H1 (cell line): ENCODE data around the gene PTH1R. TPM values are rescaled to one million over a fixed set of nuclear protein-coding genes. Genes with fewer than 3 reads are reported as not detected.

ENCODE experiments used
- CTCF ChIA-PET: fragments of 300-600 bp; sonication (Branson Sonifier 250); formaldehyde crosslinking; loops from one replicate; lab custom pipeline; 2021; ENCODE audit not compliant: partially characterized antibody; lab: Charles Lee
- POLR2A ChIA-PET: fragments of 300-600 bp; sonication (Branson Sonifier 250); formaldehyde crosslinking; loops from one replicate; lab custom pipeline; 2021; ENCODE audit warnings: inconsistent platforms; ENCODE audit not compliant: partially characterized antibody; lab: Charles Lee
- DNase-seq, 2 experiments: peaks; one replicate each; pipeline versions ENCODE4 v3.0.0 to v3.0.0-alpha.2; 2010 to 2022; ENCODE audit warnings: low spot score in 2 of 2, low read depth in 1 of 2, mixed read lengths in 1 of 2
- FAIRE-seq: peaks from 2 replicates; lab custom pipeline; 2011; peaks lifted over from hg19 to GRCh38; lab: Jason Lieb, UNC
- H2AFZ ChIP-seq: 2 replicates; pipeline ENCODE4 v1.8.1; 2012; ENCODE audit warnings: low read length, inconsistent platforms
- H2AK5ac ChIP-seq: 2 replicates; pipeline ENCODE4 v1.6.1; 2013; ENCODE audit warnings: low read depth, low read length
- H2BK120ac ChIP-seq: replicated peaks from 2 replicates; pipeline ENCODE3; 2013; ENCODE audit warnings: low read depth, low read length, inconsistent platforms
- H2BK12ac ChIP-seq: 2 replicates; pipeline ENCODE4 v1.6.1; 2013; ENCODE audit warnings: low read depth, low read length
- H2BK15ac ChIP-seq: 2 replicates; pipeline ENCODE4 v1.6.1; 2013; ENCODE audit warnings: low read length
- H2BK20ac ChIP-seq: 2 replicates; pipeline ENCODE4 v1.6.1; 2013; ENCODE audit warnings: low read length
- H2BK5ac ChIP-seq: 2 replicates; pipeline ENCODE4 v1.6.1; 2013; ENCODE audit warnings: low read depth, low read length
- H3K14ac ChIP-seq: 2 replicates; pipeline ENCODE4 v1.6.1; 2013; ENCODE audit warnings: inconsistent platforms; ENCODE audit not compliant: insufficient read length
- H3K18ac ChIP-seq: 2 replicates; pipeline ENCODE4 v1.6.1; 2013; ENCODE audit warnings: low read length; ENCODE audit errors: extremely low read depth
- H3K23ac ChIP-seq: 2 replicates; pipeline ENCODE4 v1.6.1; 2013; ENCODE audit warnings: inconsistent platforms; ENCODE audit not compliant: insufficient read length
- H3K23me2 ChIP-seq: 2 replicates; pipeline ENCODE4 v1.6.1; 2013; ENCODE audit warnings: low read depth, low read length
- H3K27ac ChIP-seq: 2 replicates; pipeline ENCODE4 v1.6.1; 2011; ENCODE audit warnings: low read depth, low read length, inconsistent platforms
- H3K27me3 ChIP-seq, 4 experiments: replicated peaks in 1 of 4; 1 replicate in 1 of 4; 2 replicates in 3 of 4; pipeline versions ENCODE4 v1.6.1 to v1.8.1; 2011 to 2013; ENCODE audit warnings: low read length in 3 of 4, mild to moderate bottlenecking in 3 of 4, inconsistent platforms in 2 of 4, mixed read lengths in 2 of 4, moderate library complexity in 1 of 4; ENCODE audit not compliant: control insufficient read depth in 3 of 4, insufficient read depth in 3 of 4; ENCODE audit errors: extremely low read depth in 1 of 4
- H3K36me3 ChIP-seq, 4 experiments: 2 replicates each; pipeline versions ENCODE4 v1.6.1 to v1.8.1; 2011 to 2013; ENCODE audit warnings: mild to moderate bottlenecking in 4 of 4, low read length in 3 of 4, moderate library complexity in 2 of 4, control low read depth in 1 of 4, inconsistent platforms in 1 of 4; ENCODE audit not compliant: insufficient read depth in 4 of 4, control insufficient read depth in 2 of 4
- H3K4ac ChIP-seq: replicated peaks from 2 replicates; pipeline ENCODE3; 2013; ENCODE audit warnings: low read length, low read depth, mixed read lengths, inconsistent platforms; ENCODE audit not compliant: insufficient read length
- H3K4me1 ChIP-seq, 4 experiments: replicated peaks in 1 of 4; 1 replicate in 1 of 4; 2 replicates in 3 of 4; pipeline versions ENCODE4 v1.6.1 to v1.8.1; 2011 to 2013; ENCODE audit warnings: low read length in 3 of 4, inconsistent platforms in 2 of 4, mixed read lengths in 1 of 4; ENCODE audit not compliant: insufficient read depth in 4 of 4, control insufficient read depth in 3 of 4
- H3K4me2 ChIP-seq, 2 experiments: 2 replicates each; pipeline versions ENCODE4 v1.6.1 to v1.8.1; 2011 to 2013; ENCODE audit warnings: low read depth in 2 of 2, low read length in 2 of 2, control low read depth in 1 of 2, inconsistent platforms in 1 of 2, mild to moderate bottlenecking in 1 of 2; ENCODE audit not compliant: insufficient read depth in 1 of 2
- H3K4me3 ChIP-seq, 4 experiments: fragments of 200-600, 300-600 bp in 1 of 4; sonication (generic), shearing (Covaris generic), sonication (Bioruptor Twin) in 1 of 4; 2 replicates each; pipeline versions ENCODE4 v1.5.1 to v1.8.1; 2011 to 2016; ENCODE audit warnings: low read length in 4 of 4, low read depth in 3 of 4, control low read depth in 2 of 4, inconsistent platforms in 2 of 4, mild to moderate bottlenecking in 2 of 4, mixed read lengths in 1 of 4, moderate library complexity in 1 of 4; ENCODE audit not compliant: insufficient read depth in 2 of 4; ENCODE audit errors: extremely low read depth in 1 of 4
- H3K56ac ChIP-seq: replicated peaks from 2 replicates; pipeline ENCODE3; 2013; ENCODE audit warnings: low read depth, mild to moderate bottlenecking, mixed read lengths, low read length, inconsistent platforms; ENCODE audit not compliant: insufficient read length
- H3K79me1 ChIP-seq: 2 replicates; pipeline ENCODE4 v1.6.1; 2013; ENCODE audit warnings: low read depth, low read length, control low read depth
- H3K79me2 ChIP-seq, 2 experiments: 2 replicates each; pipeline versions ENCODE4 v1.6.1 to v1.8.1; 2012 to 2013; ENCODE audit warnings: low read length in 2 of 2, mild to moderate bottlenecking in 2 of 2, inconsistent platforms in 1 of 2; ENCODE audit not compliant: insufficient read depth in 2 of 2, control insufficient read depth in 1 of 2
- H3K9ac ChIP-seq, 4 experiments: replicated peaks in 1 of 4; 1 replicate in 1 of 4; 2 replicates in 3 of 4; pipeline versions ENCODE4 v1.6.1 to v1.8.1; 2011 to 2013; ENCODE audit warnings: low read depth in 3 of 4, low read length in 3 of 4, control low read depth in 2 of 4, mild to moderate bottlenecking in 2 of 4, moderate library complexity in 2 of 4, inconsistent platforms in 1 of 4; ENCODE audit errors: extremely low read depth in 1 of 4
- H3K9me3 ChIP-seq, 2 experiments: 2 replicates each; pipeline versions ENCODE4 v1.6.1 to v1.8.1; 2012 to 2013; ENCODE audit warnings: mild to moderate bottlenecking in 2 of 2, moderate library complexity in 2 of 2, control low read depth in 1 of 2, inconsistent platforms in 1 of 2, low read depth in 1 of 2, low read length in 1 of 2, mixed read lengths in 1 of 2; ENCODE audit not compliant: insufficient read depth in 2 of 2
- H4K20me1 ChIP-seq, 2 experiments: replicated peaks in 1 of 2; 2 replicates each; pipeline versions ENCODE3 to v1.8.1; 2011 to 2013; ENCODE audit warnings: inconsistent platforms in 2 of 2, low read length in 2 of 2, mild to moderate bottlenecking in 1 of 2; ENCODE audit not compliant: insufficient read depth in 2 of 2, control insufficient read depth in 1 of 2
- H4K5ac ChIP-seq: 2 replicates; pipeline ENCODE4 v1.6.1; 2013; ENCODE audit warnings: low read length, low read depth, mixed read lengths, inconsistent platforms; ENCODE audit not compliant: insufficient read length
- H4K8ac ChIP-seq: 2 replicates; pipeline ENCODE4 v1.8.0; 2013; ENCODE audit warnings: mild to moderate bottlenecking, moderate library complexity, low read length, inconsistent platforms; ENCODE audit not compliant: insufficient read depth; ENCODE audit errors: extremely low read depth
- H4K91ac ChIP-seq: replicated peaks from 2 replicates; pipeline ENCODE3; 2013; ENCODE audit warnings: low read length, mixed read lengths, inconsistent platforms; ENCODE audit not compliant: insufficient read length
- ASH2L ChIP-seq: fragments of 200-600, 300-600 bp; sonication (generic); IDR thresholded peaks from one replicate; pipeline ENCODE4 v1.7.1; 2017; ENCODE audit warnings: low read length
- CBX5 ChIP-seq: fragments of 300-800, 300-1000 bp; sonication (generic); IDR thresholded peaks from 2 replicates; pipeline ENCODE4 v1.7.1; 2016; ENCODE audit warnings: antibody characterized with exemption, low read length, low read depth
- CBX8 ChIP-seq: fragments of 300-800, 300-1000 bp; sonication (generic); IDR thresholded peaks from 2 replicates; pipeline ENCODE4 v1.7.1; 2016; ENCODE audit warnings: low read depth, low read length, borderline replicate concordance
- CREB1 ChIP-seq: IDR thresholded peaks from 2 replicates; pipeline ENCODE4 v1.6.1; 2012; ENCODE audit warnings: inconsistent platforms
- GABPA ChIP-seq: IDR thresholded peaks from 2 replicates; pipeline ENCODE4 v1.6.1; 2011; ENCODE audit warnings: mild to moderate bottlenecking, low read length, moderate library complexity, borderline replicate concordance; ENCODE audit not compliant: insufficient read depth
- GTF2F1 ChIP-seq: IDR thresholded peaks from 2 replicates; pipeline ENCODE4 v1.6.1; 2012; ENCODE audit warnings: low read depth, low read length, improper control_type of control experiment, borderline replicate concordance
- HDAC6 ChIP-seq: IDR thresholded peaks from one replicate; pipeline ENCODE4 v1.7.1; 2012; ENCODE audit warnings: low read depth, mild to moderate bottlenecking, inconsistent platforms, low read length, moderate library complexity
- JUN ChIP-seq: IDR thresholded peaks from 2 replicates; pipeline ENCODE4 v1.6.1; 2011; ENCODE audit warnings: low read depth, mild to moderate bottlenecking, improper control_type of control experiment, low read length
- POLR2A ChIP-seq, 2 experiments: IDR thresholded peaks; 1 replicate in 1 of 2; 2 replicates in 1 of 2; pipeline ENCODE4 v1.6.1; 2011; ENCODE audit warnings: low read depth in 2 of 2, low read length in 2 of 2, mild to moderate bottlenecking in 2 of 2; ENCODE audit errors: control extremely low read depth in 1 of 2
- POU5F1 ChIP-seq: IDR thresholded peaks from 2 replicates; pipeline ENCODE4 v1.6.1; 2011; ENCODE audit warnings: low read depth, mild to moderate bottlenecking, low read length, moderate library complexity
- RBBP5 ChIP-seq: IDR thresholded peaks from 2 replicates; pipeline ENCODE4 v1.7.1; 2012; ENCODE audit warnings: low read depth, mild to moderate bottlenecking, inconsistent platforms, low read length, moderate library complexity, borderline replicate concordance
- SIRT6 ChIP-seq: IDR thresholded peaks from one replicate; pipeline ENCODE4 v1.7.1; 2012; ENCODE audit warnings: low read length, inconsistent platforms
- SP4 ChIP-seq: IDR thresholded peaks from 2 replicates; pipeline ENCODE4 v1.6.1; 2012; ENCODE audit warnings: low read length, inconsistent platforms
- SRF ChIP-seq: IDR thresholded peaks from 2 replicates; pipeline ENCODE4 v1.6.1; 2011; ENCODE audit warnings: mild to moderate bottlenecking, low read depth, low read length, moderate library complexity
- WGBS, 2 experiments: shearing (Covaris generic) in 1 of 2; methylation state at CpG; one replicate each; pipeline versions ENCODE4 v1.1.6 to v1.1.7; 2013 to 2015; ENCODE audit warnings: low lambda C conversion rate in 2 of 2, mixed read lengths in 2 of 2, inconsistent platforms in 1 of 2, low coverage in 1 of 2, missing lambda C conversion rate in 1 of 2; ENCODE audit not compliant: insufficient replicate concordance in 2 of 2, insufficient coverage in 1 of 2, insufficient read length in 1 of 2; ENCODE audit errors: extremely low coverage in 1 of 2, missing lambda C conversion rate in 1 of 2; 5-methylcytosine and 5-hydroxymethylcytosine counted together
- polyA plus RNA-seq, 7 experiments: library from polyadenylated mRNA; depleted of rRNA in 3 of 7; stranded (reverse) in 5 of 7; unstranded in 2 of 7; fragments of >200 nt in 5 of 7; fragments of 200-250 nt in 2 of 7; gene quantifications; 1 replicate in 5 of 7; 2 replicates in 1 of 7; 4 replicates in 1 of 7; pipeline versions ENCODE4 v1.2.1 to v1.2.3, GENCODE V29; 2011 to 2013; ENCODE audit warnings: missing spikeins in 2 of 7, mixed read lengths in 2 of 7
- total RNA-seq: library from RNA; stranded (reverse); fragmentation: NEBNext Ultra II Directional; extraction: Animal tissue kit (Norgen Biotek cat#: 25700); gene quantifications from 2 replicates; pipeline ENCODE4 v1.2.1, GENCODE V29; 2021
- TF ChIP-seq, protein P1 (sequence below): IDR thresholded peaks from 2 replicates; pipeline ENCODE4 v1.6.1; 2012; ENCODE audit warnings: inconsistent platforms

PTH1R gene
- total and polyA plus RNA-seq, 2 of the 8 experiments (the other 6 are each of a cell fraction or from before 2014, with no cell fraction given), result 0.57 to 1.5 TPM

DNA sequence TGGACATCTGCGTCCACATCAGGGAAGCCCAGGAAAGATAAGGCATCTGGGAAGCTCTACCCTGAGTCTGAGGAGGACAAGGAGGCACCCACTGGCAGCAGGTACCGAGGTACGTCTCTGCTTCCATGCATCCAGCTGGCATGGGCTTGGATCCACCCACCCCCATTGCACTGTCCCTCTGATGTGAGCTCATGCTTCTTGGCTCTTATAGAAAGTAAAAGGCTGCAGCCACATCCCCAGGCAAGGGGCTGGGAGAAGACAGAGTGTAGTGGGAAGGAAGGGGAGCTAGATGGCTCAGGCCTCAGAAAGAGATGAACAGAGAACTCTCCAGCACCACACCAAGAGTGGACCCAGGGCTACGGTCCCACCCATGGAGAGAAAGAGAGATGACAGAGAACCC, 18.2 kb downstream of the PTH1R start:
- H3K9ac ChIP-seq, result no peak overlapping the region
- no peak overlapping the region for H2BK20ac ChIP-seq
- H3K27me3 ChIP-seq, result peaks cover 13 to 66% (median 49%) of the 10 kb centered on the region in 4 experiments
- no peak overlapping the region for H3K23ac ChIP-seq
- no peaks in the 10 kb centered on the region for H3K36me3 ChIP-seq
- H2BK120ac ChIP-seq, result no peak overlapping the region
- H2BK5ac ChIP-seq, result no peak overlapping the region
- no peak overlapping the region for H4K8ac ChIP-seq
- no peak overlapping the region for H2BK15ac ChIP-seq
- no peak overlapping the region for H3K4me3 ChIP-seq
- H2BK12ac ChIP-seq, result no peak overlapping the region
- no peak for DNase-seq
- no peak overlapping the region for H3K18ac ChIP-seq
- no peak overlapping the region for H3K56ac ChIP-seq
- no peak overlapping the region; the same call in 1 of the 2 replicates for H2AK5ac ChIP-seq
- WGBS, 2 experiments, result 95% methylated on average over 2 of the region's 4 CpGs; no CpG with 5 or more reads in 1 of the 2 experiments
- ChIA-PET CTCF (interaction anchor here (0.7 to 13.3 kb wide), 31 partner anchors 10 to 494 kb away, joined by 3 to 91 read pairs (median 5); partner anchors contain the start of genes MYL3, PRSS50, PTH1R and TMIE), POLR2A (interaction anchor here (0.7 to 0.8 kb wide), 2 partner anchors 29 to 113 kb away, joined by 3 read pairs; no protein-coding TSS in a partner anchor)
- peaks cover 4 to 18% (median 13%) of the 10 kb centered on the region in 4 experiments for H3K4me1 ChIP-seq
- no peaks in the 10 kb centered on the region for H3K79me2 ChIP-seq
- no peak overlapping the region for H3K27ac ChIP-seq
- H3K14ac ChIP-seq, result no peak overlapping the region
- H2AFZ ChIP-seq, result no peak overlapping the region
- H3K4me2 ChIP-seq, result no peak overlapping the region
- no peaks in the 10 kb centered on the region for H3K9me3 ChIP-seq
- H4K5ac ChIP-seq, result no peak overlapping the region
- H4K91ac ChIP-seq, result no peak overlapping the region
- no peak overlapping the region for H3K4ac ChIP-seq
- peaks cover 10% of the 10 kb centered on the region; the same call in 1 of the 2 replicates for H3K23me2 ChIP-seq
- peaks cover 0 to 7% of the 10 kb centered on the region in 2 experiments for H4K20me1 ChIP-seq
- no peak for FAIRE-seq
- H3K79me1 ChIP-seq, result no peaks in the 10 kb centered on the region
- no peak for TF ChIP-seq JUN
- no peak for TF ChIP-seq SP4
- TF ChIP-seq POU5F1, result no peak
- no peak for TF ChIP-seq POLR2A (IDR thresholded peaks at IDR 0.05; ENCODE audit: control extremely low read depth in 1 of 2, low read depth in 2 of 2, low read length in 2 of 2)
- no peak for TF ChIP-seq CBX5
- TF ChIP-seq RBBP5, result no peak
- no peak for TF ChIP-seq ASH2L
- TF ChIP-seq, protein P1, sequence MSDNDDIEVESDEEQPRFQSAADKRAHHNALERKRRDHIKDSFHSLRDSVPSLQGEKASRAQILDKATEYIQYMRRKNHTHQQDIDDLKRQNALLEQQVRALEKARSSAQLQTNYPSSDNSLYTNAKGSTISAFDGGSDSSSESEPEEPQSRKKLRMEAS, result no peak
- TF ChIP-seq GTF2F1, result no peak
- TF ChIP-seq CBX8, result no peak
- TF ChIP-seq HDAC6, result no peak
- TF ChIP-seq SRF, result no peak
- TF ChIP-seq CREB1, result no peak
- no peak for TF ChIP-seq GABPA
- TF ChIP-seq SIRT6, result no peak
